Transverse colon (tissue), 4 donors: ENCODE results near the gene RBM45. TPM values are rescaled to one million over a fixed set of nuclear protein-coding genes. Genes with fewer than 3 reads are reported as not detected.
"Not testable (repeated sequence)": the region's sequence is repeated elsewhere in the genome, so short reads cannot be mapped to it uniquely, and the experiment has no call there.

Experiments
- DNase-seq: peaks from one replicate; pipeline ENCODE4 v3.0.0-alpha.2; 2019
- H3K27ac ChIP-seq, 4 donors: fragments of 200-600 bp; sonication (generic); 2 replicates each; pipeline ENCODE4 v1.5.1; 2016 to 2018; ENCODE audit warnings: inconsistent platforms in 4 of 4
- H3K27me3 ChIP-seq: fragments of 200-600 bp; sonication (generic); 2 replicates; pipeline ENCODE4 v1.5.1; 2017; ENCODE audit warnings: inconsistent platforms
- H3K36me3 ChIP-seq, 4 donors: fragments of 200-600 bp; sonication (generic); 2 replicates each; pipeline ENCODE4 v1.5.1; 2017 to 2019; ENCODE audit warnings: inconsistent platforms in 4 of 4
- H3K4me1 ChIP-seq, 4 donors: fragments of 200-600 bp; sonication (generic); 2 replicates each; pipeline ENCODE4 v1.5.1; 2017 to 2020; ENCODE audit warnings: inconsistent platforms in 4 of 4
- H3K4me3 ChIP-seq, 4 donors: fragments of 200-600 bp; sonication (generic); 1 replicate in 1 of 4; 2 replicates in 3 of 4; pipeline versions ENCODE4 v1.5.1 to v1.6.1; 2017 to 2019; ENCODE audit warnings: inconsistent platforms in 4 of 4
- H3K9me3 ChIP-seq, 2 donors: fragments of 200-600 bp; sonication (generic); 2 replicates each; pipeline ENCODE4 v1.5.1; 2017 to 2019; ENCODE audit warnings: inconsistent platforms in 2 of 2
- CTCF ChIP-seq, 5 experiments: fragments of 200-600 bp in 3 of 5; fragments of 450-650 bp in 2 of 5; sonication (generic) in 3 of 5; IDR thresholded peaks; 1 replicate in 2 of 5; 2 replicates in 3 of 5; pipeline ENCODE4 v1.5.1; 2016 to 2017; ENCODE audit warnings: antibody characterized with exemption in 5 of 5, inconsistent platforms in 3 of 5, mild to moderate bottlenecking in 2 of 5, moderate library complexity in 1 of 5
- EP300 ChIP-seq: sonication (generic); formaldehyde crosslinking; IDR thresholded peaks from one replicate; pipeline ENCODE4 v1.6.1; 2017; ENCODE audit warnings: antibody characterized with exemption, low read depth
- POLR2A ChIP-seq: fragments of 450-650 bp; IDR thresholded peaks from one replicate; pipeline ENCODE4 v1.6.1; 2016; ENCODE audit warnings: antibody characterized with exemption, mild to moderate bottlenecking, moderate library complexity
- POLR2AphosphoS5 ChIP-seq, 3 donors: sonication (generic); formaldehyde crosslinking; IDR thresholded peaks; one replicate each; pipeline ENCODE4 v1.6.1; 2016; ENCODE audit warnings: antibody characterized with exemption in 3 of 3
- WGBS, 2 donors: methylation state at CpG; one replicate each; pipeline ENCODE4 v1.1.5; 2018; ENCODE audit warnings: low coverage in 1 of 2; 5-methylcytosine and 5-hydroxymethylcytosine counted together
- in situ Hi-C, 4 donors: fragments of 200-750 bp; cut with MboI; loops; one replicate each; pipeline versions ENCODE4 v1.15.0 to v1.15.1; 2017; ENCODE audit warnings: low sequenced_read_pairs in 3 of 4, low pct_ligation_motif_present in 1 of 4, low pct_unique_long_range_greater_than_20kb in 1 of 4
- intact Hi-C: fragments of 100-400 bp; cut with DNase I; formaldehyde crosslinking; loops from one replicate; pipeline ENCODE4 v1.15.1; 2023; ENCODE audit warnings: low total_unique reads
- total RNA-seq, 4 donors: library from RNA; depleted of rRNA; stranded (reverse); fragments of >200 nt; gene quantifications; one replicate each; pipeline ENCODE4 v1.1.0, GENCODE V29; 2016

RBM45 gene
- total RNA-seq, 4 donors from 2014 or later, result 6.4 to 20.3 (median 14.9) TPM

GRCh38 chr2:178074123-178075005 lies 37.9 kb upstream of the RBM45 start:
- 80 to 81% methylated on average over 8 of the region's 8 CpGs for WGBS, 2 donors
- Histone ChIP-seq H3K27me3 (no peaks in the 10 kb centered on the region), H3K27ac (no peak overlapping the region), H3K36me3 (no peaks in the 10 kb centered on the region), H3K9me3 (no peaks in the 10 kb centered on the region), H3K4me1 (peaks cover 0 to 16% (median 9%) of the 10 kb centered on the region in 4 donors), H3K4me3 (no peak overlapping the region)
- no peak for DNase-seq
- intact Hi-C loops (no loop called here), in situ Hi-C loops (no loop called here)
- no peak for TF ChIP-seq CTCF (IDR thresholded peaks at IDR 0.05)
- no peak for TF ChIP-seq EP300
- TF ChIP-seq POLR2A, result no peak
- no peak for TF ChIP-seq POLR2AphosphoS5 (IDR thresholded peaks at IDR 0.05)

- no peaks in the 10 kb centered on the region for H3K36me3 ChIP-seq
- peaks cover 0 to 16% (median 9%) of the 10 kb centered on the region in 4 donors for H3K4me1 ChIP-seq
- DNase-seq, result no peak
- H3K4me3 ChIP-seq, result no peak overlapping the region
- H3K9me3 ChIP-seq, result no peaks in the 10 kb centered on the region
- TF ChIP-seq POLR2AphosphoS5 (IDR thresholded peaks at IDR 0.05) (no peak), EP300 (no peak), POLR2A (no peak), CTCF (IDR thresholded peaks at IDR 0.05) (no peak)
- no peak overlapping the region for H3K27ac ChIP-seq
- WGBS, 2 donors, result 100% methylated on average over 1 of the region's 1 CpG
- H3K27me3 ChIP-seq, result no peaks in the 10 kb centered on the region
- intact Hi-C loops, result no loop called here
- in situ Hi-C loops, result no loop called here
These were observed 37.3 kb upstream of the RBM45 start for GRCh38 chr2:178075006-178075326.

GRCh38 chr2:178076130-178076529 lies 36.1 kb upstream of the RBM45 start:
- TF ChIP-seq POLR2AphosphoS5 (IDR thresholded peaks at IDR 0.05) (no peak), POLR2A (no peak), CTCF (IDR thresholded peaks at IDR 0.05) (no peak), EP300 (no peak)
- H3K9me3 ChIP-seq, result no peaks in the 10 kb centered on the region
- H3K4me1 ChIP-seq, result peaks cover 0 to 16% (median 9%) of the 10 kb centered on the region in 4 donors
- DNase-seq, result no peak
- no peaks in the 10 kb centered on the region for H3K36me3 ChIP-seq
- intact Hi-C loops, result no loop called here
- in situ Hi-C loops, result no loop called here
- no peaks in the 10 kb centered on the region for H3K27me3 ChIP-seq
- H3K27ac ChIP-seq, result no peak overlapping the region
- H3K4me3 ChIP-seq, result no peak overlapping the region

GRCh38 chr2:178079279-178079678 lies 33.0 kb upstream of the RBM45 start:
- 76 to 80% methylated on average over 2 to 3 of the region's 3 CpGs for WGBS, 2 donors
- in situ Hi-C loops, intact Hi-C loops, H3K9me3 ChIP-seq, H3K27me3 ChIP-seq, H3K4me1 ChIP-seq, DNase-seq, H3K4me3 ChIP-seq, H3K27ac ChIP-seq, H3K36me3 ChIP-seq: not testable (repeated sequence)
